WI38 (cell line): ENCODE measurements around the gene MGAT3.

Experiments used
- H3K4me3 ChIP-seq: 2 replicates; pipeline ENCODE4 v1.5.1; 2011; ENCODE audit warnings: low read depth, mild to moderate bottlenecking, control low read depth, low read length
- TF ChIP-seq, protein P1 (sequence below): IDR thresholded peaks from 2 replicates; pipeline ENCODE4 v1.5.1; 2012; ENCODE audit warnings: low read depth, mild to moderate bottlenecking, control low read depth, low read length

The MGAT3 gene

DNA sequence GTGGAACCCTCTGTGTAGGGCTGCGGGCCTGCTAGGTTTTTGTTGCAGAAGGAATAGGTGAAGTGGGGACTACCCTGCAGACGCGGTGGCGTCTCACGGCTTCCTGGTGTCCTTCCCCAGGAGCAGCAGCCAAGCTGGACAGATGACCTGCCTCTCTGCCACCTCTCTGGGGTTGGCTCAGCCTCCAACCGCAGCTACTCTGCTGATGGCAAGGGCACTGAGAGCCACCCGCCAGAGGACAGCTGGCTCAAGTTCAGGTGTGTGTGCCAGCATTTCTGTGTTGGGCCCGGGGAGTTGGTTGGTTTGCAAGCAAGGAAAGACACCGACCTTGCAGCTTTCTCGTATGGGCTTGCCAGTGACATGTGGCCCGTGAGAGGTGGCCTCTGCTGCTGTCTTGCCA, 41.9 kb upstream of the MGAT3 start:
- no peak overlapping the region for H3K4me3 ChIP-seq
- TF ChIP-seq, protein P1, sequence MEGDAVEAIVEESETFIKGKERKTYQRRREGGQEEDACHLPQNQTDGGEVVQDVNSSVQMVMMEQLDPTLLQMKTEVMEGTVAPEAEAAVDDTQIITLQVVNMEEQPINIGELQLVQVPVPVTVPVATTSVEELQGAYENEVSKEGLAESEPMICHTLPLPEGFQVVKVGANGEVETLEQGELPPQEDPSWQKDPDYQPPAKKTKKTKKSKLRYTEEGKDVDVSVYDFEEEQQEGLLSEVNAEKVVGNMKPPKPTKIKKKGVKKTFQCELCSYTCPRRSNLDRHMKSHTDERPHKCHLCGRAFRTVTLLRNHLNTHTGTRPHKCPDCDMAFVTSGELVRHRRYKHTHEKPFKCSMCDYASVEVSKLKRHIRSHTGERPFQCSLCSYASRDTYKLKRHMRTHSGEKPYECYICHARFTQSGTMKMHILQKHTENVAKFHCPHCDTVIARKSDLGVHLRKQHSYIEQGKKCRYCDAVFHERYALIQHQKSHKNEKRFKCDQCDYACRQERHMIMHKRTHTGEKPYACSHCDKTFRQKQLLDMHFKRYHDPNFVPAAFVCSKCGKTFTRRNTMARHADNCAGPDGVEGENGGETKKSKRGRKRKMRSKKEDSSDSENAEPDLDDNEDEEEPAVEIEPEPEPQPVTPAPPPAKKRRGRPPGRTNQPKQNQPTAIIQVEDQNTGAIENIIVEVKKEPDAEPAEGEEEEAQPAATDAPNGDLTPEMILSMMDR, result no peak

DNA sequence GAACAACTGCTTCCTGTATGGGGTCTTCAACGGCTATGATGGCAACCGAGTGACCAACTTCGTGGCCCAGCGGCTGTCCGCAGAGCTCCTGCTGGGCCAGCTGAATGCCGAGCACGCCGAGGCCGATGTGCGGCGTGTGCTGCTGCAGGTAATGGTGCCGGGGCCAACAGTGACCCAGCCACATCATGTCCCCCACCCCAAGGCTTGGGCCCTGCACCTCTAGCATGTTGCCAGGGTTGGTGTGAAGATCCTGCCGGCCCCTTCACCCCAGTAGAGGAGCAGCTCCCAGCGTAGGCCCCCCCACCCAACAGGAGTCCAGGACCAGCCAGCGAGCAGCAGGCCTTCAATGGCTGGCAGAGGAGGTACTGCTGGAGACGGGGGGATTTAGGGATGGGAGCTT, 41.3 kb upstream of the MGAT3 start:
- TF ChIP-seq, protein P1, result no peak
- H3K4me3 ChIP-seq, result no peak overlapping the region

DNA sequence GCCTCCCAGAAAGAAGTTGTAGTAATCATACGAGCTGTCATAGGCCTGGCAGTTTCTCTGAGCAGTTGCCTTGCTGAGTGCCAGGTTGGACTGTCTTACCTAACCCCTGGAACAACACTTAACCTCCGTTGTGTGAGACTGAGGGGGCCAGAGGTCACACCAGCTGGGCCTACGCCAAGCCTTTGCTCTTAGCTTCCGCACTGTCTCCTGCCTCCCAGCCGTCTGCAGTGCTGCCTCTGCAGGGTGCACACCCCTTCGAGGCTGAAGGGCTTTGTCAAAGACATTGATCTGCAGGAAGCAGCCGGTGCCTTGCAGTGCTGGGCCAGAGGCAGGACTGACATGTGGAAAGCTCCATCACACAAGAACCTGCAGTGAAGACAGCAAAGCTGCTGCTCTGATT, 40.5 kb upstream of the MGAT3 start:
- TF ChIP-seq, protein P1, result no peak
- H3K4me3 ChIP-seq, result no peak overlapping the region

DNA sequence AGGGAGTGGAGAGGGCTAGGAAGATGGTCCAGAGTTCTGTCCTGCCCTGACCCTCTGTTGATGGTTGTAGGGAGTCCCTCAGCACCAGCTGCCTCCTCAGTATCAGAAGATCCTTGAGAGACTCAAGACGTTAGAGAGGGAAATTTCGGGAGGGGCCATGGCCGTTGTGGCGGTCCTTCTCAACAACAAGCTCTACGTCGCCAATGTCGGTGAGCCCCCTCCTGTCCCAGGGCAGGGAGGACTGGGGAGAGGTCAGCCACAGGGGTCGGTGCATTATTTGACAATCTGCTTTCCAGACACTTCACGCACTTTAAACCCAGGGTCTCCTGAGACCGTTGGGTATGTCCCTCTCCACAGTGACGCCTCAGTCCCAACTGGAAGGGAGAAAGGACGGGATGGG, 39.2 kb upstream of the MGAT3 start:
- TF ChIP-seq, protein P1, result no peak
- H3K4me3 ChIP-seq, result no peak overlapping the region

DNA sequence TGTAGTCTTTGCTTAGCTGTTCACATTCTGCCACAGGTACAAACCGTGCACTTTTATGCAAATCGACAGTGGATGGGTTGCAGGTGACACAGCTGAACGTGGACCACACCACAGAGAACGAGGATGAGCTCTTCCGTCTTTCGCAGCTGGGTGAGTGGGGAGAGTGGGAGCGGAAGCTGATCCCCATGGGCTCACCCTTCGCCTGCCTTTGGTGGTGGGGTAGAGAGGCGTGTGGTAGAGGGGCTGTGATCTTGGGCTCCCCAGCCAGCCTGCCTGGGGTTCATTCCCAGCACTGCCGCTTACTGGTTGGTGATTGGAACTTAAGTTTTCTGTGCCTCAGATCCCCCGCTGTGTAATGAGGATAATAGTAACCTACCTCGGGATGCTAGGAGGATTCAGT, 38.1 kb upstream of the MGAT3 start:
- TF ChIP-seq, protein P1, result no peak
- no peak overlapping the region for H3K4me3 ChIP-seq

DNA sequence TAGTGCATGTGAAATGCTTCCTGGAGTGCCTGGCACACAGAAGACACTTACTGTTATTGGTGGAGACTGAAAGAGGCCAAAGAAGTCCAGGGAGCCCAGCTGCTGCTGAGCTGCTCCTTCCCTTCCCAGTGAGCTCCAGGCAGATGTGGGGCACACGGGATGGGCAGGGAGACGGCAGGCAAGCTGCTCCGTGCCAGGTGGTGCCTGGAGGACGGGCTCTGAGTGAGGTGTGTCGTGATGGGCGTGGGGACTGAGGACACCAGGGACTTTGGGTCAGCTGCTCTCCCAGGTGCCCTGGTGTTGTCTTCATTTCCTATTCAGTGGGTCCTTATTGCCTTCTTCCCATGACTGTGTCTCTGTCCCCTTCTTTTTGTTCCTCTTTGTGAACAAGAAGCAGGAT, 37.7 kb upstream of the MGAT3 start:
- H3K4me3 ChIP-seq, result no peak overlapping the region
- TF ChIP-seq, protein P1, result no peak

DNA sequence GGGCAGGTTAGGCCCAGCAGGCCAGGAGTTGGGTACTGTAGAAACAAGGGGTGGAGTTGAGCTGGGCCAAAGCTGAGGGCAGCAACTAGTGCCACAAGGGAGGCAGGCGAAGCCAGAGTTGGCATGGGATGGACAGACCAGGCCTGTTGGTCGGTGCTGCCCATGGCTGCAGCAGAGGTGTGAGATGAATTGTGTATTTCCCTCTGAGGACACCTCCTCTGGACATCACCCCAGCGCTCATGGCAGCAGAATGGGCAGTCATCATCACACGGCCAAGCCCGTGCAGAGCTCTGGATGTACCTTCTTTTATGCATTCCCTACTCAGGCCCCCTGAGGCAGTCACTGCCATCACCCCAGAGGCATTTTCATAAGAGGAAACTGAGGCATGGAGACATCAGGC, 36.9 kb upstream of the MGAT3 start:
- TF ChIP-seq, protein P1, result no peak

DNA sequence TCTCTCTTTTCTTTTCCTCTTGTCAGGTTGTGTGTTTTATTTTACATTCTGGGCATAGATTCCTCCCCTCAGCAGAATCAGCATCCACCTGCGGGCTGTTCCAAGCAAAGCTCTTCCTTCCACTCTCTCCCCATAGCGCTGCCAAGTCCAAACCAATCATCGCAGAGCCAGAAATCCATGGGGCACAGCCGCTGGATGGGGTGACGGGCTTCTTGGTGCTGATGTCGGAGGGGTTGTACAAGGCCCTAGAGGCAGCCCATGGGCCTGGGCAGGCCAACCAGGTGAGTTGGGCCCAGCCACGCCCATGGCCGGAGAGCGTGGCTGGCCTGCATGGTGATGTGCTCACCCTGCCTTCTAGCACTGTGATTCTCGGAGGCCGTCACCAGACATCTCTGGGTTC, 35.1 kb upstream of the MGAT3 start:
- H3K4me3 ChIP-seq, result no peak overlapping the region
- TF ChIP-seq, protein P1, result no peak

More for the DNA sequence above, 36.9 kb upstream of the MGAT3 start:
- no peak overlapping the region for H3K4me3 ChIP-seq
